WERI-Rb-1 (cell line): ENCODE data around the gene SLC7A10.

Source experiments
- DNase-seq: peaks from one replicate; pipeline ENCODE4 v3.0.0-alpha.2; 2020
- H3K27ac ChIP-seq: fragments of 250-450 bp; sonication (Bioruptor Pico); 2 replicates; pipeline ENCODE4 v1.5.1; 2020; ENCODE audit warnings: mild to moderate bottlenecking, moderate library complexity
- H3K27me3 ChIP-seq: fragments of 250-450 bp; sonication (Bioruptor Pico); 2 replicates; pipeline ENCODE4 v1.5.1; 2021; ENCODE audit warnings: mild to moderate bottlenecking, low read depth, moderate library complexity; ENCODE audit not compliant: insufficient read depth, severe bottlenecking
- H3K36me3 ChIP-seq: fragments of 250-450 bp; sonication (Bioruptor Pico); 2 replicates; pipeline ENCODE4 v1.5.1; 2020; ENCODE audit warnings: mild to moderate bottlenecking, moderate library complexity
- H3K4me3 ChIP-seq: 2 replicates; pipeline ENCODE4 v1.5.1; 2011; ENCODE audit warnings: low read depth, mild to moderate bottlenecking, control low read depth, low read length
- H3K9me3 ChIP-seq: fragments of 250-450 bp; sonication (Bioruptor Pico); 2 replicates; pipeline ENCODE4 v1.5.1; 2021; ENCODE audit warnings: mild to moderate bottlenecking, moderate library complexity; ENCODE audit not compliant: severe bottlenecking
- TF ChIP-seq, protein P1 (sequence below): IDR thresholded peaks from 2 replicates; pipeline ENCODE4 v1.5.1; 2011; ENCODE audit warnings: low read depth, mild to moderate bottlenecking, control low read depth, inconsistent platforms, low read length

SLC7A10 gene

DNA sequence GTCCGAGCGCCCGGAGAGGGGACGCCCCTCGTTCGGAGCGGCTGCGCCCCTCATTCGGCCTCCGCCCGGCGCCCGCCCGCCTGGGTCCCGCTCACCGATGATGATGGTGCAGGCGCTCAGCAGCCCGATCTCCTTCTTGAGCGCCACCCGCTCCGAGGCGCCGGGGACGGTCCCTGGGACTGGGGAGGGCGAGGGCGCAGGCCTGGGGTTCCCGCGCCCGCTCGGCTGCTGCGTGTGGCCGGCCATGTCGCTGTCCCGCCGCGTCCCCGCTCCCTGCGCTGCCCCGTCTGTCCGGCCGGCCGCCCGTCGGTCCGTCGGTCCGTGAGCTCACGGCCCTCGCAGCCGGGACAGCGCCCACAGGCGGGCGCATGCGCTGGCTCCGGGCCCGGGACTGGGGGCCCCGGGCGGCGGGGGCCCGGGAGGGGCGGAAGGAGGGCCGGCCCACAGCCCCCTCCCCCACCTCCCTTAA, at the start of gene SLC7A10:
Gene SLC7A10, minus strand, starts transcription at position 393 of the 469 bp plus-strand sequence. Its CDS starts 147 bp downstream, at position 246.
- H3K9me3 ChIP-seq: peaks cover 19% of the 10 kb centered on the region
- H3K4me3 ChIP-seq: peak within 1 kb of the TSS; percentile 31
- H3K36me3 ChIP-seq: no peaks in the 10 kb centered on the region
- peaks cover 25% of the 10 kb centered on the region for H3K27me3 ChIP-seq
- H3K27ac ChIP-seq: no peak within 1 kb of the TSS
- TF ChIP-seq, protein P1, sequence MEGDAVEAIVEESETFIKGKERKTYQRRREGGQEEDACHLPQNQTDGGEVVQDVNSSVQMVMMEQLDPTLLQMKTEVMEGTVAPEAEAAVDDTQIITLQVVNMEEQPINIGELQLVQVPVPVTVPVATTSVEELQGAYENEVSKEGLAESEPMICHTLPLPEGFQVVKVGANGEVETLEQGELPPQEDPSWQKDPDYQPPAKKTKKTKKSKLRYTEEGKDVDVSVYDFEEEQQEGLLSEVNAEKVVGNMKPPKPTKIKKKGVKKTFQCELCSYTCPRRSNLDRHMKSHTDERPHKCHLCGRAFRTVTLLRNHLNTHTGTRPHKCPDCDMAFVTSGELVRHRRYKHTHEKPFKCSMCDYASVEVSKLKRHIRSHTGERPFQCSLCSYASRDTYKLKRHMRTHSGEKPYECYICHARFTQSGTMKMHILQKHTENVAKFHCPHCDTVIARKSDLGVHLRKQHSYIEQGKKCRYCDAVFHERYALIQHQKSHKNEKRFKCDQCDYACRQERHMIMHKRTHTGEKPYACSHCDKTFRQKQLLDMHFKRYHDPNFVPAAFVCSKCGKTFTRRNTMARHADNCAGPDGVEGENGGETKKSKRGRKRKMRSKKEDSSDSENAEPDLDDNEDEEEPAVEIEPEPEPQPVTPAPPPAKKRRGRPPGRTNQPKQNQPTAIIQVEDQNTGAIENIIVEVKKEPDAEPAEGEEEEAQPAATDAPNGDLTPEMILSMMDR: no peak
- no peak for DNase-seq

DNA sequence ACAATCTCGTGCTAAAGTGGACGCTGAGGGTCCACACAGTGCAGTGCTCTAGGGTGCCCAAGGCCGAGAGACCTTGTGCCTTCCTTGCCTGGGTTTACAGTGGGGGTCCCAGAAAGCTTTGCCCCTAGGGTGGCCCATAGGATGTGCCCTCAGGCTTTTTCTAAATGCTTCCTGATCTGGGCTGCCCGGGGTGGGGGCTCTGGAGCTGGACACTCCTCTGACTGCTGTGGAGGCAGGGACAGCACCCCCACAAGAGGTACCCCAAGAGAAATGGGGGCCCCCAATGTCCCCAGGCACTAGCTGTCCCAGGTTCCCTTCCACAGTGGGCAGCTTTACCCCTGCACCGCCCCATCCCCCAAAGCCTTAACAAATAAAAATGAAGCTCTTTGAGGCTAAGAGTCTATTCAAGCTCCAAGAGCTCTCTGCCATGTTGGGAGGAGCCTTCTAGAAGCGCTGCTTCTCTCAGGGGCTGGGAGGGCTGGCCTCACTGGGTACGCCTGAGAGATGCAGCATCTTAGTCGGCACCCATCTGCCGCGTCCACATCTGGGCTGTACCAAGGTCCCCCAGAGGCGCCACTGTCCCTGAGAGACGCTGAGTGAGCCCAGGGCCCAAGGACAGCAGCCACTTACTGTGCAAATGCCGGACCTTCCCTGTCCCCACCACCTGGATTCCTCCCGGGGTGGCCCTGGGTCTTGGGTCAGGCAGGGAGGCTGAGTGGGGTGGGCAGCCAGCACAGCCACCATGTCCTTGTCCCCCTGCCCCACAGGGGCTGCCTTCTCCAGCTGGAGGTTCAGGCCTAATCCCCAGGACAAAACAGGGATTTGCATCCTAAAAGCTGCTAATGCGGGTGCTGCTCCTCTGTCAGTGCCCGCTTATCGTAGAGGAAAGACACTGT, 49.3 kb upstream of the SLC7A10 start:
- H3K27me3 ChIP-seq: no peaks in the 10 kb centered on the region
- H3K36me3 ChIP-seq: no peaks in the 10 kb centered on the region
- TF ChIP-seq, protein P1: no peak
- no peak overlapping the region for H3K4me3 ChIP-seq
- DNase-seq: peak; percentile 24
- H3K27ac ChIP-seq: no peak overlapping the region
- no peaks in the 10 kb centered on the region for H3K9me3 ChIP-seq

DNA sequence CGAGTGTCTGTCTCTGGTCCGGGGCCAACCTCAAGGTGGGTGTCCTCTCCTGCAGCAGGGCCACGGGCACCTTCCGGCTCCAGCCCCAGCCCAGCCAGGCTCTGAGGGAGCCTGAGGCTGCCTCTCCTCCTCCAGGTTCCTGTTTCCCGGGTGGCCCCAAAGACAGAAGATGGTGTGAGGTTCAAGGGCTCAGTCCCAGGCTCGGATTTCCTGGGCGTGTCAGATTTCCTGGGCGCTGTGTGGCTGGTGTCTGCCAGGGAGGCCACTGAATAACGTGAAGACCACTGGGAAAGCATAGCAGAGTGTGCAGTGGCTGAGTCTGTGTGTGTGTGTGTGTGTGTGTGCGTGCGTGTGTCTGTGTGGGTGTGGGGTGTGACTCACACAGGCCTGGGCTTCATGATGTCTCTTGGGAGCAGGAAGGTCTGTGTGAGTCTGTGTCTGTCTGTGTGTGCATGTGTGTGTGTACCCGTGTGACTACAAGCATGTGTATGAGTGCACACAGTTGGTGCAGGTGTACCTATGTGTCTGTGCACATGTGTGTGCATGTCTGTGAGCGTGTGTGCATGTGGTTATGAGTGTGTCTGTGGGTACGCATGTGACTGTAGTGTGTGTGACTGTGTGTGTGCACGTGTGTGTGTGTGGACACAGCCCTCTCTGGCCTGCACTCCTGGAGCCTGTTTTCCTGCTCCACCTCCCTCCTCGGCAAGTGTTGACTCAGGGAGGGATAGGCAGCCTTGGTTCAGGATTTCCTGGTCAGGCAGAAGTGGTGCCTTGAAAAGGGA, 48.4 kb upstream of the SLC7A10 start:
- TF ChIP-seq, protein P1: no peak
- Histone ChIP-seq H3K27me3 (no peaks in the 10 kb centered on the region), H3K36me3 (no peaks in the 10 kb centered on the region), H3K4me3 (no peak overlapping the region), H3K27ac (no peak overlapping the region), H3K9me3 (no peaks in the 10 kb centered on the region)
- DNase-seq: no peak

DNA sequence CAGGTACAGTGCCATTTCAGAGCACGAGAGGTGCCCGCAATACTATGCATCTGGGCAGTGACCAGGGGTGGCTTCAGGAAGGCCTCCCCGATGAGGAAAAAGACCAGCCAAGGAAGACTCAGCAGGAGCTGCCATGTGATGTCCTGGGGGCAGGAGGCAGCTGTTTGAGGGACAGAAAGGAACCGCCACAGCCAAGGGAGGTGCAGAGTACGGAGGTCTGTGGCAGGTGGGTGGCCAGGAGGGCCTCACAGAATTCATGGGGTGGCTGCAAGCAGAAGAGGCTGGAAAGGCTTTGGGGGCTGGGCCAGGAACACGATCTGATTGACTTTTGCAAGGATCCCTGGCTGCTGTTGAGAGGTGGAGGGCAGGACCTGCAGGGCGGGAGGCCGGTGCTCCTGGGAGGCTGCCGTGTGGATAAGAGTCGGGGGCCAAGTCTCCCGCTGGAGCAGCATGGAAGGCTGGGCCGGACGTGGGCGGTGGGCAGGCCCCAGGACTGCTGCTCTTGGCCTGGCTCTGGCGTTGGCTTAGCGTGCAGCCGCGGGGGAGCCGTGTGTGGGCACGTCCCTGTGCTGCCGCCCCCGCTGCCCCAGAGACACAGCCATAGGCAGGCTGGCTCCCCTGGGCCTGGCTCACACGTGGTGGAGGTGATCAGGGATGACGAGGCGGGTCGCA, 47.6 kb upstream of the SLC7A10 start:
- H3K36me3 ChIP-seq: no peaks in the 10 kb centered on the region

More for the DNA sequence above, 47.6 kb upstream of the SLC7A10 start:
- TF ChIP-seq, protein P1: no peak
- H3K27me3 ChIP-seq: no peaks in the 10 kb centered on the region
- no peak for DNase-seq
- no peak overlapping the region for H3K27ac ChIP-seq
- H3K4me3 ChIP-seq: no peak overlapping the region
- H3K9me3 ChIP-seq: no peaks in the 10 kb centered on the region
